Measurements from ENCODE around the gene ENTPD1. TPM values are rescaled to one million over a fixed set of nuclear protein-coding genes. Genes with fewer than 3 reads are reported as not detected.

ENTPD1 gene
- polyA plus RNA-seq, 2 of the 4 experiments (the other 2 are of a cell fraction), result 0.08 to 0.14 TPM

GRCh38 chr10:95782318-95782717 is 26.4 kb downstream of the ENTPD1 start:
- Histone ChIP-seq H3K4me1 (no peaks in the 10 kb centered on the region), H3K27ac (no peak overlapping the region), H3K4me3 (no peak overlapping the region), H3K4me2 (no peak overlapping the region), H3K9me3 (no peaks in the 10 kb centered on the region)
- ATAC-seq, result no peak
- POLR2A ChIA-PET, result no interaction called here
- CTCF ChIA-PET, result no interaction called here
- WGBS (ENCODE audit: missing lambda C conversion rate), result 23% methylated on average over 2 of the region's 2 CpGs
- TF ChIP-seq CTCF (IDR thresholded peaks at IDR 0.05), result no peak
- no peak for TF ChIP-seq NPAS2 (CRISPR knock-in tag; IDR thresholded peaks at IDR 0.05; ENCODE audit: borderline replicate concordance)
- no peak for TF ChIP-seq HOXA7 (CRISPR knock-in tag; IDR thresholded peaks at IDR 0.05)
- no peak for TF ChIP-seq HOXB13 (CRISPR knock-in tag; IDR thresholded peaks at IDR 0.05; ENCODE audit: low read depth)
- TF ChIP-seq RARB (CRISPR knock-in tag; IDR thresholded peaks at IDR 0.05), result no peak
- no peak for TF ChIP-seq REST (IDR thresholded peaks at IDR 0.05)
- TF ChIP-seq JUNB (IDR thresholded peaks at IDR 0.05), result no peak
- TF ChIP-seq MAX (IDR thresholded peaks at IDR 0.05), result no peak
- TF ChIP-seq MYC (IDR thresholded peaks at IDR 0.05; ENCODE audit: borderline replicate concordance, low read length), result no peak
- TF ChIP-seq TP53 (CRISPR knock-in tag; IDR thresholded peaks at IDR 0.05), result no peak
- no peak for TF ChIP-seq EHF (CRISPR knock-in tag; IDR thresholded peaks at IDR 0.05)
- DNase-seq (ENCODE audit: low read depth in 1 of 2, low spot score in 1 of 2), result no peak
- no peak for FAIRE-seq

GRCh38 chr10:95783741-95784140 is 27.8 kb downstream of the ENTPD1 start:
- POLR2A ChIA-PET, result no interaction called here
- no peak for TF ChIP-seq ESRRA (IDR thresholded peaks at IDR 0.05; ENCODE audit: borderline replicate concordance, low read length)
- TF ChIP-seq SREBF2 (IDR thresholded peaks at IDR 0.05), result no peak
- no peak for TF ChIP-seq HOXA7 (CRISPR knock-in tag; IDR thresholded peaks at IDR 0.05)
- no peak for TF ChIP-seq CEBPB (IDR thresholded peaks at IDR 0.05)
- no peak for TF ChIP-seq USF2 (IDR thresholded peaks at IDR 0.05)
- TF ChIP-seq JUNB (IDR thresholded peaks at IDR 0.05), result no peak
- no peak for TF ChIP-seq PBX3 (IDR thresholded peaks at IDR 0.05)
- TF ChIP-seq KDM1A (IDR thresholded peaks at IDR 0.05; ENCODE audit: low read depth), result no peak
- no peak for TF ChIP-seq ZFP36 (IDR thresholded peaks at IDR 0.05; ENCODE audit: borderline replicate concordance, partially characterized antibody)
- no peak for TF ChIP-seq REST (IDR thresholded peaks at IDR 0.05)
- no peak for TF ChIP-seq SMC3 (IDR thresholded peaks at IDR 0.05)
- no peak for TF ChIP-seq HOXB5 (CRISPR knock-in tag; IDR thresholded peaks at IDR 0.05)
- TF ChIP-seq TP53 (CRISPR knock-in tag; IDR thresholded peaks at IDR 0.05), result no peak
- no peak for TF ChIP-seq BCL3 (IDR thresholded peaks at IDR 0.05)
- no peak for TF ChIP-seq MYC (IDR thresholded peaks at IDR 0.05; ENCODE audit: borderline replicate concordance, low read length)
- no peak for TF ChIP-seq EP300 (IDR thresholded peaks at IDR 0.05)
- Histone ChIP-seq H3K4me3 (no peak overlapping the region), H3K4me1 (no peaks in the 10 kb centered on the region), H3K4me2 (no peak overlapping the region), H3K9me3 (no peaks in the 10 kb centered on the region), H3K27ac (no peak overlapping the region)
- 42% methylated on average over 3 of the region's 3 CpGs for WGBS (ENCODE audit: missing lambda C conversion rate)
- CTCF ChIA-PET, result no interaction called here
- FAIRE-seq (no peak), ATAC-seq (no peak), DNase-seq (ENCODE audit: low read depth in 1 of 2, low spot score in 1 of 2) (no peak)
